Keratinocyte (primary cell): Measurements from ENCODE around the gene POFUT2. TPM values are rescaled to one million over a fixed set of nuclear protein-coding genes. Genes with fewer than 3 reads are reported as not detected.

Experiments
- DNase-seq: peaks from one replicate; pipeline ENCODE4 v3.0.0-alpha.2; 2011; ENCODE audit warnings: low read depth, missing footprints, low spot score
- FAIRE-seq: peaks from 2 replicates; lab custom pipeline; 2011; peaks lifted over from hg19 to GRCh38; lab: Jason Lieb, UNC
- H2AFZ ChIP-seq: 2 replicates; pipeline ENCODE4 v1.6.0; 2012; ENCODE audit warnings: low read length, control low read depth, inconsistent platforms; ENCODE audit not compliant: control insufficient read depth
- H3K27ac ChIP-seq: 2 replicates; pipeline ENCODE4 v1.5.1; 2011; ENCODE audit warnings: low read length; ENCODE audit not compliant: control insufficient read depth, insufficient read depth
- H3K27me3 ChIP-seq: 3 replicates; pipeline ENCODE4 v1.6.0; 2011; ENCODE audit warnings: low read length; ENCODE audit not compliant: control insufficient read depth, insufficient read depth; ENCODE audit errors: extremely low read depth
- H3K36me3 ChIP-seq, 2 experiments: 2 replicates in 1 of 2; 3 replicates in 1 of 2; pipeline ENCODE4 v1.5.1; 2011; ENCODE audit warnings: low read length in 2 of 2, mild to moderate bottlenecking in 1 of 2; ENCODE audit not compliant: control insufficient read depth in 2 of 2, insufficient read depth in 2 of 2; ENCODE audit errors: extremely low read depth in 1 of 2
- H3K4me1 ChIP-seq: 3 replicates; pipeline ENCODE4 v1.5.1; 2011; ENCODE audit warnings: low read length; ENCODE audit not compliant: control insufficient read depth, insufficient read depth; ENCODE audit errors: extremely low read depth
- H3K4me2 ChIP-seq: 3 replicates; pipeline ENCODE4 v1.6.0; 2011; ENCODE audit warnings: low read depth, low read length; ENCODE audit not compliant: control insufficient read depth, insufficient read depth; ENCODE audit errors: extremely low read depth
- H3K4me3 ChIP-seq, 3 experiments: fragments of 200-600 bp in 1 of 3; sonication (generic) in 1 of 3; 2 replicates in 2 of 3; 3 replicates in 1 of 3; pipeline ENCODE4 v1.5.1; 2011 to 2016; ENCODE audit warnings: low read length in 3 of 3, mild to moderate bottlenecking in 3 of 3, control low read depth in 2 of 3, inconsistent platforms in 1 of 3, low read depth in 1 of 3, mixed read lengths in 1 of 3, mixed run types in 1 of 3, moderate library complexity in 1 of 3; ENCODE audit not compliant: control insufficient read depth in 2 of 3, insufficient read depth in 2 of 3; ENCODE audit errors: extremely low read depth in 1 of 3
- H3K79me2 ChIP-seq: 2 replicates; pipeline ENCODE4 v1.6.0; 2012; ENCODE audit warnings: low read length; ENCODE audit not compliant: control insufficient read depth, insufficient read depth
- H3K9ac ChIP-seq: 3 replicates; pipeline ENCODE4 v1.6.0; 2011; ENCODE audit warnings: low read length; ENCODE audit not compliant: control insufficient read depth, insufficient read depth; ENCODE audit errors: extremely low read depth
- H3K9me1 ChIP-seq: 3 replicates; pipeline ENCODE4 v1.6.0; 2011; ENCODE audit warnings: low read length; ENCODE audit not compliant: control insufficient read depth, insufficient read depth; ENCODE audit errors: extremely low read depth
- H3K9me3 ChIP-seq: 2 replicates; pipeline ENCODE4 v1.5.1; 2012; ENCODE audit warnings: low read depth, low read length; ENCODE audit not compliant: control insufficient read depth
- H4K20me1 ChIP-seq: 3 replicates; pipeline ENCODE4 v1.6.0; 2011; ENCODE audit warnings: low read length; ENCODE audit not compliant: control insufficient read depth, insufficient read depth; ENCODE audit errors: extremely low read depth
- EZH2 ChIP-seq: IDR thresholded peaks from one replicate; pipeline ENCODE4 v1.6.1; 2012; ENCODE audit warnings: inconsistent platforms, mild to moderate bottlenecking, low read length, moderate library complexity
- dilution Hi-C: fragments of 300-500 bp; cut with MboI; formaldehyde crosslinking; loops from one replicate; pipeline ENCODE4 v1.7.0; 2020; ENCODE audit warnings: low sequenced_read_pairs; ENCODE audit not compliant: extremely low pct_ligation_motif_present
- polyA plus RNA-seq, 5 experiments: library from polyadenylated mRNA; depleted of rRNA in 3 of 5; stranded (reverse) in 3 of 5; stranded (forward) in 1 of 5; unstranded in 1 of 5; fragments of >200 nt; gene quantifications; 1 replicate in 1 of 5; 2 replicates in 3 of 5; 3 replicates in 1 of 5; pipeline versions ENCODE4 v1.2.1 to v1.2.3, GENCODE V29; 2011 to 2012; ENCODE audit warnings: missing spikeins in 2 of 5, low read depth in 1 of 5, low replicate concordance in 1 of 5
- TF ChIP-seq, protein P1 (sequence below), 3 experiments: IDR thresholded peaks in 1 of 3; conservative IDR thresholded peaks in 1 of 3; optimal IDR thresholded peaks in 1 of 3; 2 replicates in 2 of 3; 3 replicates in 1 of 3; pipeline versions ENCODE3 to v1.5.1; 2011; ENCODE audit warnings: low read length in 3 of 3, mild to moderate bottlenecking in 3 of 3, moderate library complexity in 2 of 3, control low read depth in 1 of 3, inconsistent platforms in 1 of 3; ENCODE audit not compliant: insufficient read depth in 2 of 3; ENCODE audit errors: extremely low read depth in 1 of 3

The POFUT2 gene
- polyA plus RNA-seq, 1 donor (not counting 4 experiments of a cell fraction or from before 2014, with no cell fraction given), result 8.8 TPM

GRCh38 chr21:45309987-45310381, 22.3 kb upstream of the POFUT2 start:
- no peak for TF ChIP-seq EZH2
- TF ChIP-seq, protein P1, sequence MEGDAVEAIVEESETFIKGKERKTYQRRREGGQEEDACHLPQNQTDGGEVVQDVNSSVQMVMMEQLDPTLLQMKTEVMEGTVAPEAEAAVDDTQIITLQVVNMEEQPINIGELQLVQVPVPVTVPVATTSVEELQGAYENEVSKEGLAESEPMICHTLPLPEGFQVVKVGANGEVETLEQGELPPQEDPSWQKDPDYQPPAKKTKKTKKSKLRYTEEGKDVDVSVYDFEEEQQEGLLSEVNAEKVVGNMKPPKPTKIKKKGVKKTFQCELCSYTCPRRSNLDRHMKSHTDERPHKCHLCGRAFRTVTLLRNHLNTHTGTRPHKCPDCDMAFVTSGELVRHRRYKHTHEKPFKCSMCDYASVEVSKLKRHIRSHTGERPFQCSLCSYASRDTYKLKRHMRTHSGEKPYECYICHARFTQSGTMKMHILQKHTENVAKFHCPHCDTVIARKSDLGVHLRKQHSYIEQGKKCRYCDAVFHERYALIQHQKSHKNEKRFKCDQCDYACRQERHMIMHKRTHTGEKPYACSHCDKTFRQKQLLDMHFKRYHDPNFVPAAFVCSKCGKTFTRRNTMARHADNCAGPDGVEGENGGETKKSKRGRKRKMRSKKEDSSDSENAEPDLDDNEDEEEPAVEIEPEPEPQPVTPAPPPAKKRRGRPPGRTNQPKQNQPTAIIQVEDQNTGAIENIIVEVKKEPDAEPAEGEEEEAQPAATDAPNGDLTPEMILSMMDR (optimal IDR thresholded peaks at IDR 0.05 in 1 of 3, IDR thresholded peaks at IDR 0.05 in 1 of 3, conservative IDR thresholded peaks at IDR 0.05 in 1 of 3; ENCODE audit: extremely low read depth in 1 of 3, insufficient read depth in 2 of 3, low read length in 3 of 3), result no peak
- DNase-seq, result no peak
- no peak overlapping the region for H3K27ac ChIP-seq

GRCh38 chr21:45309069-45309986, 21.6 kb upstream of the POFUT2 start:
- no peak for FAIRE-seq
- DNase-seq, result no peak
- Histone ChIP-seq H3K9me3 (no peaks in the 10 kb centered on the region), H3K4me3 (no peak overlapping the region), H3K4me2 (peak overlapping the region; percentile 15), H3K27me3 (peaks cover 12% of the 10 kb centered on the region), H2AFZ (no peak overlapping the region), H3K36me3 (no peaks in the 10 kb centered on the region), H3K9me1 (no peaks in the 10 kb centered on the region), H4K20me1 (no peaks in the 10 kb centered on the region), H3K4me1 (no peaks in the 10 kb centered on the region), H3K79me2 (no peaks in the 10 kb centered on the region), H3K27ac (no peak overlapping the region), H3K9ac (no peak overlapping the region)
- dilution Hi-C loops, result no loop called here
- TF ChIP-seq EZH2, result no peak
- TF ChIP-seq, protein P1 (optimal IDR thresholded peaks at IDR 0.05 in 1 of 3, IDR thresholded peaks at IDR 0.05 in 1 of 3, conservative IDR thresholded peaks at IDR 0.05 in 1 of 3; ENCODE audit: extremely low read depth in 1 of 3, insufficient read depth in 2 of 3, low read length in 3 of 3), result peak; percentile 73 to 85 (median 76)

More at GRCh38 chr21:45309987-45310381, 22.3 kb upstream of the POFUT2 start:
- H3K4me3 ChIP-seq, result no peak overlapping the region
- no peaks in the 10 kb centered on the region for H3K9me1 ChIP-seq
- dilution Hi-C loops, result no loop called here
- no peaks in the 10 kb centered on the region for H3K79me2 ChIP-seq
- H3K9ac ChIP-seq, result no peak overlapping the region
- no peaks in the 10 kb centered on the region for H4K20me1 ChIP-seq
- no peak overlapping the region for H2AFZ ChIP-seq
- no peaks in the 10 kb centered on the region for H3K9me3 ChIP-seq
- no peak for FAIRE-seq
- no peaks in the 10 kb centered on the region for H3K36me3 ChIP-seq
- peaks cover 12% of the 10 kb centered on the region for H3K27me3 ChIP-seq
- no peak overlapping the region for H3K4me2 ChIP-seq
- H3K4me1 ChIP-seq, result no peaks in the 10 kb centered on the region
